Measurements from ENCODE around the gene BCDIN3D. TPM values are rescaled to one million over a fixed set of nuclear protein-coding genes. Genes with fewer than 3 reads are reported as not detected.

Gene BCDIN3D
- total and polyA plus RNA-seq, 9 of the 15 experiments (the other 6 are each of a cell fraction or from before 2014, with no cell fraction given): 3.7 to 6.9 (median 5.6) TPM

- no peak for TF ChIP-seq HNRNPH1 (optimal IDR thresholded peaks at IDR 0.05; ENCODE audit: low read depth, low read length)
- TF ChIP-seq SLC30A9 (CRISPR knock-in tag; IDR thresholded peaks at IDR 0.05): no peak
- TF ChIP-seq TAL1 (IDR thresholded peaks at IDR 0.05): no peak
- no peak for TF ChIP-seq CBX3 (IDR thresholded peaks at IDR 0.05; ENCODE audit: borderline replicate concordance in 1 of 2, low read length in 2 of 2)
- no peak for TF ChIP-seq CBX1 (IDR thresholded peaks at IDR 0.05; ENCODE audit: low read depth)
- TF ChIP-seq COPS2 (conservative IDR thresholded peaks at IDR 0.05): no peak
- no peak for TF ChIP-seq JUND (IDR thresholded peaks at IDR 0.05; ENCODE audit: borderline replicate concordance, low read depth, low read length)
- no peak for TF ChIP-seq JUND (tag; IDR thresholded peaks at IDR 0.05; ENCODE audit: borderline replicate concordance, low read depth, low read length)
- no peak for TF ChIP-seq SMAD4 (CRISPR knock-in tag; conservative IDR thresholded peaks at IDR 0.05)
These were observed 30.9 kb downstream of the BCDIN3D start (continued) for GRCh38 chr12:49811961-49812401.

GRCh38 chr12:49811136-49811535, 31.8 kb downstream of the BCDIN3D start:
- ATAC-seq (peak; percentile 31; the same call in 2 of the 3 replicates), FAIRE-seq (no peak), DNase-seq (ENCODE audit: extremely low read depth in 1 of 4, low spot score in 3 of 4) (no peak)
- Histone ChIP-seq H3K9me1 (ENCODE audit: control insufficient read depth, insufficient read depth, low read length) (no peaks in the 10 kb centered on the region), H3K27me3 (ENCODE audit: control insufficient read depth in 2 of 2, insufficient read depth in 2 of 2, low read length in 2 of 2) (no peaks in the 10 kb centered on the region), H4K20me1 (replicated peaks; ENCODE audit: control insufficient read depth, insufficient read depth, low read length) (peaks cover under 1% of the 10 kb centered on the region; the same call in 1 of the 2 replicates), H3K36me3 (ENCODE audit: control insufficient read depth, insufficient read depth, low read length) (peaks cover 2% of the 10 kb centered on the region; the same call in 2 of the 3 replicates), H3K9ac (ENCODE audit: insufficient read depth in 1 of 2, low read depth in 2 of 2, low read length in 2 of 2) (peak overlapping the region in 1 of 2 experiments; percentile 55; a peak in 1 of 4 replicates), H3K4me1 (replicated peaks in 1 of 2; ENCODE audit: control insufficient read depth in 2 of 2, insufficient read depth in 2 of 2, low read length in 2 of 2) (peaks cover 2 to 8% of the 10 kb centered on the region in 2 experiments; a peak in 2 of 5 replicates), H3K4me3 (no peak overlapping the region), H3K27ac (ENCODE audit: extremely low read depth, low read depth, low read length) (no peak overlapping the region), H3K79me2 (ENCODE audit: control insufficient read depth, insufficient read depth, low read length) (no peaks in the 10 kb centered on the region), H2AFZ (ENCODE audit: low read depth, low read length) (no peak overlapping the region), H3K9me3 (replicated peaks; ENCODE audit: control insufficient read depth, insufficient read depth, low read depth, low read length) (no peaks in the 10 kb centered on the region), H3K4me2 (ENCODE audit: insufficient read depth, low read length) (no peak overlapping the region)
- WGBS (ENCODE audit: insufficient coverage, low coverage, missing lambda C conversion rate): 78% methylated on average over 3 of the region's 5 CpGs
- POLR2A ChIA-PET: interaction anchor here (0.6 to 1.7 kb wide), 6 partner anchors 9 to 495 kb away, joined by 3 to 9 read pairs (median 4); partner anchors contain the start of gene TMBIM6
- in situ Hi-C loops (cut with MboI): no loop called here
- TF ChIP-seq EP400 (IDR thresholded peaks at IDR 0.05): no peak
- no peak for TF ChIP-seq DPF2 (IDR thresholded peaks at IDR 0.05)
- TF ChIP-seq TBP (optimal IDR thresholded peaks at IDR 0.05; ENCODE audit: low read depth, low read length): no peak
- no peak for TF ChIP-seq RBFOX2 (IDR thresholded peaks at IDR 0.05; ENCODE audit: low read depth, low read length)
- TF ChIP-seq E2F3 (CRISPR knock-in tag; IDR thresholded peaks at IDR 0.05): no peak
- CTCF ChIA-PET (ENCODE audit: low intra/inter-chr PET ratio): no interaction called here
- intact Hi-C loops (cut with micrococcal nuclease): no loop called here
- no TSS peak for BruUV-seq (replicated peaks)
